Fibroblast of the aortic adventitia (primary cell): ENCODE measurements around the gene SHQ1. TPM values are rescaled to one million over a fixed set of nuclear protein-coding genes. Genes with fewer than 3 reads are reported as not detected.

Experiments used
- DNase-seq: peaks from one replicate; pipeline ENCODE4 v3.0.0-alpha.2; 2010; ENCODE audit warnings: low read depth
- H3K4me3 ChIP-seq: 2 replicates; pipeline ENCODE4 v1.5.1; 2011; ENCODE audit warnings: low read depth, mild to moderate bottlenecking, control low read depth, low read length, moderate library complexity
- total RNA-seq: library from RNA; depleted of rRNA; stranded (reverse); fragments of >200 nt; gene quantifications from 2 replicates; pipeline ENCODE4 v1.2.3, GENCODE V29; 2012; ENCODE audit warnings: low replicate concordance
- TF ChIP-seq, protein P1 (sequence below): IDR thresholded peaks from 2 replicates; pipeline ENCODE4 v1.5.1; 2011; ENCODE audit warnings: mild to moderate bottlenecking, low read length, control low read depth, inconsistent platforms; ENCODE audit not compliant: insufficient read depth

The SHQ1 gene
- total RNA-seq, 1 donor = 21.5 TPM

DNA sequence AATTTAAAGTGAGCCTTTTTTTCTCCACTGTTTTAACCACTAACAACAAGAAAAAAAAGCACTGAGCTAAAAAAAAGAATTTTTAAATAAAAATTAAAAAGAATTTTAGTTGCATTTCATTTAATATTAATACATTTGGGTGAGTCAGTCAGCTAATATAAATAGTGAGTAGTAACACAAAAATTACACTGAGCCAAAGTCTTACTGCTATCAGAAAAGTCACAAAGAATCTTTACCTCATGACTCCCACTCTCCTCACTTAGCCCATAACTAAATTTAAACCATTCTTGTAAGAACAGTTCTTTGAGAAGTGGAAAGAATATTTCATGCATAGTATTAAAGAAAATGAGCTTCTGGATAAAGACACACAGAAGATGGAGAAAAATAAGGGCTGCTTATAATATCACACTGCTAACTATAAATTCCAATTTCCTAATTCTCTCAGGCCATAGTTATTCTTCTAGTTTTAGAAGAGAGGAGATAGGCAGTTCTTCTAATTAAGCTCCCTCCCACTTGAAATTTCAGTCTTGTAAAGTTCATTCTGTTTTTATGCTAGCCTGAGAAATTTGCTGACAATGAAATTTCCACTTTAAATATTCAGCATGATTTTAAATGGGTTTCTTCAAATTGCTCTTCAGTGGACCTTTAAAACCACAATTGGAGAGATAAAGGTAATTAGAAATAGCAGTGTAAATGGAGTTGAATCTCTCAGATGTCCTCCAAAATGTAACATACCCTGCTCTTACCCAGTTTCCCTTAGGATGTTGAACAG, 17.6 kb downstream of the SHQ1 start:
- TF ChIP-seq, protein P1, sequence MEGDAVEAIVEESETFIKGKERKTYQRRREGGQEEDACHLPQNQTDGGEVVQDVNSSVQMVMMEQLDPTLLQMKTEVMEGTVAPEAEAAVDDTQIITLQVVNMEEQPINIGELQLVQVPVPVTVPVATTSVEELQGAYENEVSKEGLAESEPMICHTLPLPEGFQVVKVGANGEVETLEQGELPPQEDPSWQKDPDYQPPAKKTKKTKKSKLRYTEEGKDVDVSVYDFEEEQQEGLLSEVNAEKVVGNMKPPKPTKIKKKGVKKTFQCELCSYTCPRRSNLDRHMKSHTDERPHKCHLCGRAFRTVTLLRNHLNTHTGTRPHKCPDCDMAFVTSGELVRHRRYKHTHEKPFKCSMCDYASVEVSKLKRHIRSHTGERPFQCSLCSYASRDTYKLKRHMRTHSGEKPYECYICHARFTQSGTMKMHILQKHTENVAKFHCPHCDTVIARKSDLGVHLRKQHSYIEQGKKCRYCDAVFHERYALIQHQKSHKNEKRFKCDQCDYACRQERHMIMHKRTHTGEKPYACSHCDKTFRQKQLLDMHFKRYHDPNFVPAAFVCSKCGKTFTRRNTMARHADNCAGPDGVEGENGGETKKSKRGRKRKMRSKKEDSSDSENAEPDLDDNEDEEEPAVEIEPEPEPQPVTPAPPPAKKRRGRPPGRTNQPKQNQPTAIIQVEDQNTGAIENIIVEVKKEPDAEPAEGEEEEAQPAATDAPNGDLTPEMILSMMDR = no peak
- H3K4me3 ChIP-seq = no peak overlapping the region
- DNase-seq = peak; percentile 66

DNA sequence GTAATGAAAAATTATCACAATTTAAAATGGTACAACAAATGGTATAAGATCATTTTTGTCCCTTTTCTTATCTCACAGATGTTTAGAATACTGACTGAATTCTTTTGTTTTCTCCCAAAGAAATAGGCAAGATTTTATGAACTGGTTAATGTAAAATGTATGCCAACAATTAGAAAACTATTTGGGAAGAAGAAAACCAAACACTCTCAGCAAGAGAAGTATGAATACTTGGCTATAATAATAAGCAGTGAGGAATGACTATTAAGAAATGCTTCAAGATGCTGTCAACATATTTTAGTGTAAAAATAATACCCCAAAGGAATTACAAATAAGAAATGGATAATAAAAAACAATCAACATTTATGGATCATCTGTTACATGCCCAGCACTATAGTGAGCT, 18.5 kb downstream of the SHQ1 start:
- TF ChIP-seq, protein P1 = no peak
- no peak overlapping the region for H3K4me3 ChIP-seq
- peak; percentile 29 for DNase-seq

DNA sequence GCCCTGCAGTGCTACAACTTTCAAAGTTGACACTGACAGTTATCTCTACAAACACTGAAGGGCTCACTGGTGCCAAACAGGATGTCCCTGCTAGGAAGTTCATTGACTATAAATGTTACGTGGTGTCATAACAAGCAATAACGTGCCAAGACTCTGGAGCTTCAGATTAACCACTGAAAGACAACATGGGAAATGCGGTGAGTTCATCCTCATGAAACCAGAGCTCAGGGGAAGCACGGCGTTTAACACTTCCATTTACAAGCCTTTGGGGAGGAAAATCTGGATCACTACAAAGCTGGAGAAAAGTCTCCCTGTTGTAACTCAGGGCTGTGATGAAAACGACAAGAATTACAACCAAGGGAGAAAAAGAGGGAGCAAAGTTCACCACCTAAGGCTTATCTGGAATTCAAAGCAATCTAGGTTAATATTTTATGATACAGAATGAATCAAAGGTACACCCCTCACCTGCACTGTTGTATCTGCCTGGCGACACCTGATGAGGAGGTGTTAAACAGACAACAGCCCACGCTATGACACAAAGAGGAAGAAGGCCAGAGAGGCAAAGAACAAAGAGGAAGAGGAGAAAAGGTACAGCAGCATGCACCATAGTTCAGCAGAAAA, 27.0 kb downstream of the SHQ1 start:
- DNase-seq = no peak
- TF ChIP-seq, protein P1 = no peak

DNA sequence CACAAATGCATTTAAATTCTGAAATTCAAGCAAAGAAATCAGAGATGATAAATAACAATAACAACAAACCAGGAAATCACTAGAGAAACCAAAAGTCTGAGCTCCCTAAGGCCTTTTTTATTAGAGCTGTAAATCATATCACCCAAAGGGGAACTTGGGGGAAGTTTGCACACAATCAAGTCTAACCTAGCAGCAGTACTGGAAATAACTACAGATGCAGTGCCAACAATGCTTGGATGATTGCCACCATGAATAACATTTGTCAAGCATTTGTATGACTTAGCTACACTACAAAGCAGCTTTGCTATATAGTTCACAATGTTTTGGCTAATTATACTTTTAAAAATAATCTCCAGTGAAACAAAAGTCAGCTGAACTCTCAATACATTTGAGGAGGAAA, 27.8 kb downstream of the SHQ1 start:
- TF ChIP-seq, protein P1 = no peak
- no peak overlapping the region for H3K4me3 ChIP-seq
- peak; percentile 94 for DNase-seq

More for the DNA sequence above, 27.0 kb downstream of the SHQ1 start:
- no peak overlapping the region for H3K4me3 ChIP-seq

- no peak overlapping the region for H3K4me3 ChIP-seq
- DNase-seq = peak; percentile 93
- TF ChIP-seq, protein P1 = no peak
Measured at GRCh38 chr3:72818905-72819304, 29.3 kb downstream of the SHQ1 start.

- TF ChIP-seq, protein P1 = peak; percentile 73
- no peak overlapping the region for H3K4me3 ChIP-seq
- DNase-seq = peak; percentile 65
Measured at GRCh38 chr3:72818092-72818773, 30.0 kb downstream of the SHQ1 start.
